DND-41 (cell line): ENCODE results near the gene ZBTB7B.

ENCODE experiments used
- ATAC-seq: fragments of 200-7000 bp; cut with Tn5 transposase; 3 replicates; pipeline ENCODE4 v1.9.1; 2021; ENCODE audit warnings: low read depth; ENCODE audit not compliant: insufficient read depth
- DNase-seq: peaks from one replicate; pipeline ENCODE4 v3.0.0-alpha.2; 2020
- H2AFZ ChIP-seq: 2 replicates; pipeline ENCODE4 v1.6.0; 2012; ENCODE audit warnings: low read depth, low read length
- H3K27ac ChIP-seq: 2 replicates; pipeline ENCODE4 v1.5.1; 2012; ENCODE audit warnings: low read length, inconsistent platforms
- H3K27me3 ChIP-seq: fragments of 200-600 bp; sonication (generic); 2 replicates; pipeline ENCODE4 v1.6.0; 2012; ENCODE audit warnings: low read length, mild to moderate bottlenecking, inconsistent platforms; ENCODE audit not compliant: insufficient read depth, poor library complexity
- H3K36me3 ChIP-seq: 2 replicates; pipeline ENCODE4 v1.5.1; 2012; ENCODE audit warnings: low read length, inconsistent platforms; ENCODE audit not compliant: insufficient read depth
- H3K4me1 ChIP-seq: 2 replicates; pipeline ENCODE4 v1.5.1; 2012; ENCODE audit warnings: mild to moderate bottlenecking, low read length; ENCODE audit not compliant: insufficient read depth
- H3K4me2 ChIP-seq: 2 replicates; pipeline ENCODE4 v1.6.0; 2012; ENCODE audit warnings: mild to moderate bottlenecking, moderate library complexity, low read length, inconsistent platforms; ENCODE audit not compliant: insufficient read depth
- H3K4me3 ChIP-seq, 2 experiments: fragments of 200-600 bp in 1 of 2; shearing (Covaris generic) in 1 of 2; 2 replicates each; pipeline ENCODE4 v1.5.1; 2012 to 2016; ENCODE audit warnings: inconsistent platforms in 2 of 2, low read length in 2 of 2, mild to moderate bottlenecking in 2 of 2, low read depth in 1 of 2, moderate library complexity in 1 of 2
- H3K79me2 ChIP-seq: 2 replicates; pipeline ENCODE4 v1.6.0; 2012; ENCODE audit warnings: low read length, inconsistent platforms; ENCODE audit not compliant: insufficient read depth
- H3K9ac ChIP-seq: 2 replicates; pipeline ENCODE4 v1.6.0; 2012; ENCODE audit warnings: low read depth, mild to moderate bottlenecking, inconsistent platforms, low read length, moderate library complexity
- H3K9me3 ChIP-seq: 2 replicates; pipeline ENCODE4 v1.5.1; 2012; ENCODE audit warnings: low read length, moderate library complexity, mild to moderate bottlenecking, inconsistent platforms; ENCODE audit not compliant: insufficient read depth, severe bottlenecking
- H4K20me1 ChIP-seq: 2 replicates; pipeline ENCODE4 v1.6.0; 2012; ENCODE audit warnings: low read length; ENCODE audit not compliant: insufficient read depth
- EZH2 ChIP-seq: IDR thresholded peaks from 3 replicates; pipeline ENCODE4 v1.6.1; 2012; ENCODE audit warnings: borderline replicate concordance, low read depth, mild to moderate bottlenecking, moderate library complexity, low read length, inconsistent platforms; ENCODE audit not compliant: severe bottlenecking
- TF ChIP-seq, protein P1 (sequence below): IDR thresholded peaks from 2 replicates; pipeline ENCODE4 v1.5.1; 2012; ENCODE audit warnings: borderline replicate concordance, low read length, moderate library complexity, mild to moderate bottlenecking; ENCODE audit not compliant: poor library complexity, severe bottlenecking; ENCODE audit errors: extremely low read depth

Gene ZBTB7B

DNA sequence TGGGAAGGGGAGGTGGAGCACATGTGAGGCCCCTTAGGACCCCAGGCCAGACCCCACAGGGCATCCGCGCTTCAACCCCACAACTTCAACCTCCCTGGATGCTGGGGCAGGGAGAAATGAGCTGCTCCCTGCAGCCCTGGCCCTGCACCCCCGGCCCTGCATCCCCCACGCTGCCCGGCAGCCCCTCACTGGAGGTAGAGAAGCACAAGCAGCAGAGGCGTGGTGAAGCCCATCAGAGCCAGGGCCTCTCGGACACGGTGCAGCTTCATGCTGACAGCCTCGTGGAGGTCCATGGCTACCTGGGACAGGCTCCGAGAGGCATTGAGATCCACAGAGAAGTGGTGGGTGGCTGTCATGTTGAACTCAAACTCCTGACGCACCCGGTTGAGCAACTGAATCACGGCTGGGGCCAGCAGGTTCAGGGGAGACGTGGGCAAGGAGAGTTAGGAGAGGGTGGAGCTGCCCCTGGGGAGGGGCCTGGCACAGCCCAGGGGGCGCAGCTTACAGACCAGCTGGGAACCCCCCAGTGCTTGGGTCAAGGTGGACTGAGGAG lies 27.7 kb downstream of the ZBTB7B start:
- H3K79me2 ChIP-seq = no peaks in the 10 kb centered on the region

DNA sequence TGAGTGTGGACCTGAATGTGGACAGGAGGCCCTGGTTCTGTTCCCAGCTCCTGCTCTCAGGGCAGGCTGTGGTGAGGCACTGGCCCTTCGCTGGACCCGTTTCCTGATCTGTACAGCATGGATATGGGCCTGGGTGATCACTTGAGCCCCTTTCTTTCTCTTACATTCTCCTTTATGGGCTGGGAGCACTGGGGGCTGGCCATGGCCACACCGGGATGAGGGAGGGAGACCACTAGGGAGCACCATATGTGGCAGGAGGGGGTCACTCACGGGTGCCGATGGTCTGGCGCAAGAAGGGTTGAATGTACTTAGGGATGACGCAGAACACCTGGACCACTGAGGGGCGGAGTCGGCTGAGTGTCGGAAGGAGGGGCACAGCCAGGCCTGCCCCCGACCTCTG lies 28.3 kb downstream of the ZBTB7B start:
- Histone ChIP-seq H3K9me3 (no peaks in the 10 kb centered on the region), H3K27ac (no peak overlapping the region), H3K27me3 (peaks cover 25% of the 10 kb centered on the region), H3K4me2 (no peak overlapping the region), H3K9ac (no peak overlapping the region), H3K4me1 (no peaks in the 10 kb centered on the region), H2AFZ (no peak overlapping the region), H3K79me2 (no peaks in the 10 kb centered on the region), H3K4me3 (no peak overlapping the region), H3K36me3 (no peaks in the 10 kb centered on the region), H4K20me1 (peaks cover 7% of the 10 kb centered on the region; the same call in 1 of the 2 replicates)
- TF ChIP-seq, protein P1, sequence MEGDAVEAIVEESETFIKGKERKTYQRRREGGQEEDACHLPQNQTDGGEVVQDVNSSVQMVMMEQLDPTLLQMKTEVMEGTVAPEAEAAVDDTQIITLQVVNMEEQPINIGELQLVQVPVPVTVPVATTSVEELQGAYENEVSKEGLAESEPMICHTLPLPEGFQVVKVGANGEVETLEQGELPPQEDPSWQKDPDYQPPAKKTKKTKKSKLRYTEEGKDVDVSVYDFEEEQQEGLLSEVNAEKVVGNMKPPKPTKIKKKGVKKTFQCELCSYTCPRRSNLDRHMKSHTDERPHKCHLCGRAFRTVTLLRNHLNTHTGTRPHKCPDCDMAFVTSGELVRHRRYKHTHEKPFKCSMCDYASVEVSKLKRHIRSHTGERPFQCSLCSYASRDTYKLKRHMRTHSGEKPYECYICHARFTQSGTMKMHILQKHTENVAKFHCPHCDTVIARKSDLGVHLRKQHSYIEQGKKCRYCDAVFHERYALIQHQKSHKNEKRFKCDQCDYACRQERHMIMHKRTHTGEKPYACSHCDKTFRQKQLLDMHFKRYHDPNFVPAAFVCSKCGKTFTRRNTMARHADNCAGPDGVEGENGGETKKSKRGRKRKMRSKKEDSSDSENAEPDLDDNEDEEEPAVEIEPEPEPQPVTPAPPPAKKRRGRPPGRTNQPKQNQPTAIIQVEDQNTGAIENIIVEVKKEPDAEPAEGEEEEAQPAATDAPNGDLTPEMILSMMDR = no peak
- no peak for TF ChIP-seq EZH2
- ATAC-seq (no peak), DNase-seq (no peak)

More for the DNA sequence above, 27.7 kb downstream of the ZBTB7B start:
- Histone ChIP-seq H4K20me1 (peaks cover 7% of the 10 kb centered on the region; the same call in 1 of the 2 replicates), H2AFZ (no peak overlapping the region), H3K4me1 (no peaks in the 10 kb centered on the region), H3K4me3 (no peak overlapping the region), H3K4me2 (no peak overlapping the region), H3K27ac (no peak overlapping the region), H3K9ac (no peak overlapping the region), H3K36me3 (no peaks in the 10 kb centered on the region), H3K27me3 (peaks cover 25% of the 10 kb centered on the region), H3K9me3 (no peaks in the 10 kb centered on the region)
- DNase-seq (no peak), ATAC-seq (no peak)
- TF ChIP-seq EZH2 = no peak
- TF ChIP-seq, protein P1 = no peak

DNA sequence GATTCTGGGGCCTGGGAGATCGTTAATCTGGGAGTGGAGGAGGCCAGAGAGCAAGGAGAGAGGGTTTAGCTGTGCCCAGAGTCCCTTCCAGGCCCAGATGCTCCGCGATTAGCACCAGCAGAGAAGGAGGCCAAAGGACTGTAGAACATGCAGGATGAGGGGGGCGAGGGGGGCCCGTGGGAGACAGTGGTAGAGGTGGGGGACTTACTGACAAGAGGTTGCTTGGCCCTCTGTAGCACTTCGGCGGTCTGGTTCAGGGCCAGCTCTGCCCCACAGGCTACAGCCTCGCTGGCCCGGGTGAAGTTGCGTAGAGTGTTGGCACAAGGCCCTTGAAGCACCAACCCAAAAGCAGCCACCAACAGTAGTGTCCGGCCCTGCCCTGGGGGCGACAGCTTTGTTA lies 30.3 kb downstream of the ZBTB7B start:
- DNase-seq (no peak), ATAC-seq (no peak)
- H3K79me2 ChIP-seq = no peaks in the 10 kb centered on the region
- H2AFZ ChIP-seq = no peak overlapping the region
- no peaks in the 10 kb centered on the region for H3K4me1 ChIP-seq
- TF ChIP-seq, protein P1 = no peak
- TF ChIP-seq EZH2 = no peak
- H4K20me1 ChIP-seq = peaks cover 12% of the 10 kb centered on the region; the same call in 1 of the 2 replicates
- no peaks in the 10 kb centered on the region for H3K9me3 ChIP-seq
- H3K36me3 ChIP-seq = no peaks in the 10 kb centered on the region
- no peak overlapping the region for H3K27ac ChIP-seq
- no peak overlapping the region for H3K9ac ChIP-seq
- no peak overlapping the region for H3K4me2 ChIP-seq
- H3K4me3 ChIP-seq = no peak overlapping the region
- peaks cover 28% of the 10 kb centered on the region for H3K27me3 ChIP-seq
